H1 (cell line): Measurements from ENCODE around the gene THOC6. TPM values are rescaled to one million over a fixed set of nuclear protein-coding genes. Genes with fewer than 3 reads are reported as not detected.

Source experiments
- BACH1 ChIP-seq: IDR thresholded peaks from 2 replicates; pipeline ENCODE4 v1.6.1; 2012; ENCODE audit warnings: low read length, improper control_type of control experiment
- CEBPB ChIP-seq: IDR thresholded peaks from 2 replicates; pipeline ENCODE4 v1.6.1; 2012; ENCODE audit warnings: low read depth, low read length
- CHD7 ChIP-seq: fragments of 300-600 bp; sonication (generic); IDR thresholded peaks from 2 replicates; pipeline ENCODE4 v1.7.1; 2012; ENCODE audit warnings: low read length, moderate library complexity, mild to moderate bottlenecking, inconsistent platforms; ENCODE audit not compliant: insufficient replicate concordance
- EGR1 ChIP-seq: IDR thresholded peaks from 2 replicates; pipeline ENCODE4 v1.6.1; 2011; ENCODE audit warnings: low read depth, low read length, borderline replicate concordance
- JUN ChIP-seq: IDR thresholded peaks from 2 replicates; pipeline ENCODE4 v1.6.1; 2011; ENCODE audit warnings: low read depth, mild to moderate bottlenecking, improper control_type of control experiment, low read length
- MAX ChIP-seq: IDR thresholded peaks from 2 replicates; pipeline ENCODE4 v1.6.1; 2012; ENCODE audit warnings: inconsistent platforms
- TAF7 ChIP-seq: optimal IDR thresholded peaks from 2 replicates; pipeline ENCODE3; 2011; ENCODE audit warnings: low read depth, mild to moderate bottlenecking, inconsistent platforms, low read length, moderate library complexity, borderline replicate concordance
- TBP ChIP-seq: IDR thresholded peaks from 2 replicates; pipeline ENCODE4 v1.6.1; 2011; ENCODE audit warnings: low read depth, low read length, improper control_type of control experiment
- TEAD4 ChIP-seq: IDR thresholded peaks from 2 replicates; pipeline ENCODE4 v1.6.1; 2012; ENCODE audit warnings: low read depth, low read length, inconsistent platforms, mixed read lengths
- USF2 ChIP-seq: IDR thresholded peaks from 2 replicates; pipeline ENCODE4 v1.6.1; 2011; ENCODE audit warnings: low read length, improper control_type of control experiment
- ZNF274 ChIP-seq: IDR thresholded peaks from 2 replicates; pipeline ENCODE4 v1.7.0; 2012; ENCODE audit warnings: low read length, borderline replicate concordance; ENCODE audit errors: extremely low read depth
- polyA plus RNA-seq, 7 experiments: library from polyadenylated mRNA; depleted of rRNA in 3 of 7; stranded (reverse) in 5 of 7; unstranded in 2 of 7; fragments of >200 nt in 5 of 7; fragments of 200-250 nt in 2 of 7; gene quantifications; 1 replicate in 5 of 7; 2 replicates in 1 of 7; 4 replicates in 1 of 7; pipeline versions ENCODE4 v1.2.1 to v1.2.3, GENCODE V29; 2011 to 2013; ENCODE audit warnings: missing spikeins in 2 of 7, mixed read lengths in 2 of 7
- total RNA-seq: library from RNA; stranded (reverse); fragmentation: NEBNext Ultra II Directional; extraction: Animal tissue kit (Norgen Biotek cat#: 25700); gene quantifications from 2 replicates; pipeline ENCODE4 v1.2.1, GENCODE V29; 2021

THOC6 gene
- total and polyA plus RNA-seq, 2 of the 8 experiments (the other 6 are each of a cell fraction or from before 2014, with no cell fraction given): 78.5 to 111 TPM

- TF ChIP-seq CHD7: no peak
- peak; percentile 89 for TF ChIP-seq EGR1
- TF ChIP-seq USF2: no peak
- TF ChIP-seq CEBPB: no peak
- peak; percentile 78; the same call in 1 of the 2 replicates for TF ChIP-seq JUN
- TF ChIP-seq TEAD4: peak; percentile 70; the same call in 1 of the 2 replicates
- peak; percentile 56 for TF ChIP-seq TAF7
- TF ChIP-seq ZNF274: no peak
- TF ChIP-seq MAX: no peak
- no peak for TF ChIP-seq BACH1
- TF ChIP-seq TBP: peak; percentile 32; the same call in 1 of the 2 replicates
Observed at GRCh38 chr16:3022208-3022683, 1.6 kb upstream of the THOC6 start (continued).
